ES-I3 (cell line): ENCODE results near the gene DNAH5.

Experiments used
- H3K36me3 ChIP-seq: 2 replicates; pipeline ENCODE4 v1.6.1; 2013; ENCODE audit warnings: mild to moderate bottlenecking, low read length, control low read depth, moderate library complexity; ENCODE audit not compliant: insufficient read depth
- H3K4me1 ChIP-seq: 2 replicates; pipeline ENCODE4 v1.6.1; 2013; ENCODE audit warnings: mild to moderate bottlenecking, control low read depth, low read length; ENCODE audit not compliant: insufficient read depth
- H3K9ac ChIP-seq: 2 replicates; pipeline ENCODE4 v1.6.1; 2013; ENCODE audit warnings: low read depth, mild to moderate bottlenecking, low read length, moderate library complexity
- H3K9me3 ChIP-seq: 2 replicates; pipeline ENCODE4 v1.6.1; 2013; ENCODE audit warnings: mild to moderate bottlenecking, low read length, moderate library complexity; ENCODE audit not compliant: control insufficient read depth, insufficient read depth

The DNAH5 gene

GRCh38 chr5:13674391-13674790 is 270.1 kb downstream of the DNAH5 start:
- H3K9ac ChIP-seq: no peak overlapping the region
- peaks cover 3% of the 10 kb centered on the region; the same call in 1 of the 2 replicates for H3K9me3 ChIP-seq
- H3K36me3 ChIP-seq: no peaks in the 10 kb centered on the region
- no peaks in the 10 kb centered on the region for H3K4me1 ChIP-seq

- no peak overlapping the region for H3K9ac ChIP-seq
- no peaks in the 10 kb centered on the region for H3K36me3 ChIP-seq
These were observed 271.0 kb downstream of the DNAH5 start for GRCh38 chr5:13673511-13673910.

GRCh38 chr5:13664377-13664776 is 280.1 kb downstream of the DNAH5 start:
- H3K4me1 ChIP-seq: no peaks in the 10 kb centered on the region
- H3K9ac ChIP-seq: no peak overlapping the region

More at GRCh38 chr5:13673511-13673910, 271.0 kb downstream of the DNAH5 start:
- no peaks in the 10 kb centered on the region for H3K4me1 ChIP-seq
- H3K9me3 ChIP-seq: peaks cover 3% of the 10 kb centered on the region; the same call in 1 of the 2 replicates

DNA sequence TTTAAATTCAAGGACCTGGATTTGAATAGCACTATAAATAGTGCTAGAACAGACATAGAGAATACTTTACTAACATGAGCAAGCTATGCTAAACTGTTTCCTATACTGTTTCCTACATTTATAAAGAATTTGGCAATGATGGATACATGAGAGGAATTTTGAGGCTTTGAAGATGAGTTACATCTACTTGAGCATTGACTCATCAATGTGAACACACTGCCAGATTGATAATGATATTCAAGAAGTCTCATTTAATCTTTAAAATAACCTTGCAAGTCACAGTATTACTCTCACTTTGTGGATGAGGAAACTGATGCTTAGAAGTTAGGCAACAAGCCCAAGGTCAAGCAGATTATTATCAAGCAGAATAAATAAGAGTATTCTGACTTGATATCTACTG is 281.9 kb downstream of the DNAH5 start:
- Histone ChIP-seq H3K4me1 (no peaks in the 10 kb centered on the region), H3K9me3 (no peaks in the 10 kb centered on the region), H3K9ac (no peak overlapping the region), H3K36me3 (no peaks in the 10 kb centered on the region)

More at GRCh38 chr5:13664377-13664776, 280.1 kb downstream of the DNAH5 start:
- Histone ChIP-seq H3K36me3 (no peaks in the 10 kb centered on the region), H3K9me3 (no peaks in the 10 kb centered on the region)

- Histone ChIP-seq H3K4me1 (no peaks in the 10 kb centered on the region), H3K36me3 (no peaks in the 10 kb centered on the region)
These were observed 283.2 kb downstream of the DNAH5 start for GRCh38 chr5:13661272-13661671.

GRCh38 chr5:13660072-13660471 is 284.4 kb downstream of the DNAH5 start:
- no peaks in the 10 kb centered on the region for H3K9me3 ChIP-seq
- H3K36me3 ChIP-seq: no peaks in the 10 kb centered on the region
- H3K4me1 ChIP-seq: no peaks in the 10 kb centered on the region
- H3K9ac ChIP-seq: no peak overlapping the region

More at GRCh38 chr5:13661272-13661671, 283.2 kb downstream of the DNAH5 start:
- H3K9ac ChIP-seq: no peak overlapping the region
- H3K9me3 ChIP-seq: no peaks in the 10 kb centered on the region

- Histone ChIP-seq H3K4me1 (no peaks in the 10 kb centered on the region), H3K36me3 (no peaks in the 10 kb centered on the region), H3K9ac (no peak overlapping the region), H3K9me3 (no peaks in the 10 kb centered on the region)
These were observed 285.1 kb downstream of the DNAH5 start for GRCh38 chr5:13659391-13659790.

- Histone ChIP-seq H3K4me1 (no peaks in the 10 kb centered on the region), H3K9ac (no peak overlapping the region), H3K36me3 (no peaks in the 10 kb centered on the region), H3K9me3 (no peaks in the 10 kb centered on the region)
These were observed 285.7 kb downstream of the DNAH5 start for GRCh38 chr5:13658761-13659160.

- Histone ChIP-seq H3K36me3 (no peaks in the 10 kb centered on the region), H3K9me3 (no peaks in the 10 kb centered on the region), H3K4me1 (no peaks in the 10 kb centered on the region), H3K9ac (no peak overlapping the region)
These were observed 286.3 kb downstream of the DNAH5 start for GRCh38 chr5:13658152-13658551.

DNA sequence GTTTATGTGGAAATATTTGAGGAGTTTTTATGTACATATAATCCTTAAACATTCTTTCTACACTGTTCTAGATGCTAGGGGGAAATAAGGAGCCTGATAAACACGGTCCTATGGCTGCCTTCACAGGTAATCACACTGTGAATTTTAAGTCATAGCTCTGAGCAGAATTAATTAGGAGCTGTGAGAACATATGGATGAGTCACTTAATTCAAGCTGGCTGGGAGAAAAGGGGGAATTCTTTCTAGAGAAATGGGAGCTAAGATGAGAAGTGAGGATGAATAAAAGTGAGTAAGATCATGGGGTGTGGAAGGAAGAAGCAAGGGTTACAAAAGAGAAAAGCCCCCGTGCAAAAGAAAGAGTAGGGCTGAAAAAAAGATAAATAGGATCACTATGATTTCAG is 290.8 kb downstream of the DNAH5 start:
- Histone ChIP-seq H3K9ac (no peak overlapping the region), H3K9me3 (no peaks in the 10 kb centered on the region), H3K36me3 (no peaks in the 10 kb centered on the region), H3K4me1 (no peaks in the 10 kb centered on the region)

GRCh38 chr5:13649656-13650055 is 294.8 kb downstream of the DNAH5 start:
- Histone ChIP-seq H3K9ac (no peak overlapping the region), H3K4me1 (no peaks in the 10 kb centered on the region), H3K9me3 (no peaks in the 10 kb centered on the region), H3K36me3 (no peaks in the 10 kb centered on the region)

GRCh38 chr5:13648822-13649221 is 295.7 kb downstream of the DNAH5 start:
- H3K4me1 ChIP-seq: no peaks in the 10 kb centered on the region
- no peaks in the 10 kb centered on the region for H3K36me3 ChIP-seq
- no peak overlapping the region for H3K9ac ChIP-seq
- no peaks in the 10 kb centered on the region for H3K9me3 ChIP-seq

DNA sequence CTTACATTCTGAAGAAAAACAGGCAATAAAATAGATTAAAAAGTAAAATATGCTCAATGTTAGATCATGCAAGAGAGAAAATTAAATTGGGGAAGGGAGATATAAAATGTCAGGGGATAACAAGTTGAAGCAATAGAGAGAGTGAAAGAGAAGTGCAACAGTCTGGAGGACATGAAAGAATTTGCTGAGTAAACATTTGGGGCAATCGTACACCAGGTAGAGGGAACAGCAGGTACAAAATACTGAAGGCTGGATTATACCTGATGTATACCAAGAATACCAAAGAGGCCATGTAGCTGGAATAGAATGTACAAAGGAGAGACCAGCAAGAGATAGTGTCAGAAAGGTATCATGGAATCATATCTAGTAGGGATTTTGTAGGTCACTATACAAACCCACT is 300.8 kb downstream of the DNAH5 start:
- Histone ChIP-seq H3K4me1 (no peaks in the 10 kb centered on the region), H3K9me3 (no peaks in the 10 kb centered on the region), H3K9ac (no peak overlapping the region), H3K36me3 (no peaks in the 10 kb centered on the region)

GRCh38 chr5:13643196-13643595 is 301.3 kb downstream of the DNAH5 start:
- Histone ChIP-seq H3K36me3 (no peaks in the 10 kb centered on the region), H3K9me3 (no peaks in the 10 kb centered on the region), H3K4me1 (no peaks in the 10 kb centered on the region), H3K9ac (no peak overlapping the region)
